Parathyroid adenoma (tissue), 2 donors: Measurements from ENCODE around the gene TXN2.

Experiments used
- H2AFZ ChIP-seq: fragments of 300-600 bp; sonication (generic); one replicate; pipeline ENCODE4 v1.7.0; 2017; ENCODE audit warnings: antibody characterized with exemption, mild to moderate bottlenecking
- H3K27ac ChIP-seq: fragments of 300-600 bp; sonication (generic); one replicate; pipeline ENCODE4 v1.7.0; 2017
- H3K27me3 ChIP-seq: fragments of 300-600 bp; sonication (generic); one replicate; pipeline ENCODE4 v1.7.0; 2017; ENCODE audit warnings: low read length; ENCODE audit not compliant: control insufficient read depth, insufficient read depth
- H3K36me3 ChIP-seq: fragments of 300-600 bp; sonication (generic); one replicate; pipeline ENCODE4 v1.7.0; 2017; ENCODE audit warnings: low read length; ENCODE audit not compliant: control insufficient read depth, insufficient read depth
- H3K4me1 ChIP-seq: fragments of 300-600 bp; sonication (generic); one replicate; pipeline ENCODE4 v1.7.0; 2017; ENCODE audit warnings: control low read depth
- H3K4me2 ChIP-seq: fragments of 300-600 bp; sonication (generic); one replicate; pipeline ENCODE4 v1.7.0; 2017; ENCODE audit warnings: low read length
- H3K4me3 ChIP-seq: fragments of 300-600 bp; sonication (generic); one replicate; pipeline ENCODE4 v1.7.0; 2017; ENCODE audit warnings: low read depth, low read length
- H3K79me2 ChIP-seq: fragments of 300-600 bp; sonication (generic); one replicate; pipeline ENCODE4 v1.7.0; 2017; ENCODE audit warnings: control low read depth
- H3K9ac ChIP-seq: fragments of 300-600 bp; sonication (generic); one replicate; pipeline ENCODE4 v1.7.0; 2017; ENCODE audit warnings: mild to moderate bottlenecking
- H3K9me3 ChIP-seq: fragments of 300-600 bp; sonication (generic); one replicate; pipeline ENCODE4 v1.7.0; 2017; ENCODE audit warnings: low read length; ENCODE audit not compliant: control insufficient read depth
- TF ChIP-seq, protein P1 (sequence below): fragments of 300-600 bp; sonication (generic); IDR thresholded peaks from one replicate; pipeline ENCODE4 v1.7.0; 2017; ENCODE audit warnings: antibody characterized with exemption, mild to moderate bottlenecking
- donor health status: primary hyperparathyroidism.

Gene TXN2

DNA sequence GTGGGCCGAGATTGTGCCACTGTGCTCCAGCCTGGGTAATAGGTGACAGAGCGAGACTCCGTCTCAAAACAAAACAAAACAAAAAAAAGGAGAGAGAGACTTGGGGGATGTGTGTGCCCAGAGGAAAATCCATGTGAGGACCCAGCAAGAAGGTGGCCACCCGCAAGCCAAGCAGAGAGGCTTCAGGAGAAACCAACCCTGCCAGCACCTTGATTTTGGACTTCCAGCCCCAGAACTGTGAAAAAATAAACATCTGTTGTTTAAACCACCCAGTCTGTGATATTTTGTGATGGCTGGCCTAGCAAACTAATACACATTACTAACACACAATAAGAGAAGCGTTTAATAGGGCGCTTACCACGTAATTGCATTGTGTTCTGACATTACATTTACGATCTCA lies 21.2 kb downstream of the TXN2 start:
- Histone ChIP-seq H3K4me2 (no peak overlapping the region), H3K36me3 (no peaks in the 10 kb centered on the region), H2AFZ (no peak overlapping the region), H3K9me3 (no peaks in the 10 kb centered on the region), H3K4me3 (no peak overlapping the region), H3K27ac (no peak overlapping the region), H3K27me3 (no peaks in the 10 kb centered on the region), H3K9ac (no peak overlapping the region), H3K79me2 (no peaks in the 10 kb centered on the region), H3K4me1 (peaks cover 3% of the 10 kb centered on the region)
- TF ChIP-seq, protein P1, sequence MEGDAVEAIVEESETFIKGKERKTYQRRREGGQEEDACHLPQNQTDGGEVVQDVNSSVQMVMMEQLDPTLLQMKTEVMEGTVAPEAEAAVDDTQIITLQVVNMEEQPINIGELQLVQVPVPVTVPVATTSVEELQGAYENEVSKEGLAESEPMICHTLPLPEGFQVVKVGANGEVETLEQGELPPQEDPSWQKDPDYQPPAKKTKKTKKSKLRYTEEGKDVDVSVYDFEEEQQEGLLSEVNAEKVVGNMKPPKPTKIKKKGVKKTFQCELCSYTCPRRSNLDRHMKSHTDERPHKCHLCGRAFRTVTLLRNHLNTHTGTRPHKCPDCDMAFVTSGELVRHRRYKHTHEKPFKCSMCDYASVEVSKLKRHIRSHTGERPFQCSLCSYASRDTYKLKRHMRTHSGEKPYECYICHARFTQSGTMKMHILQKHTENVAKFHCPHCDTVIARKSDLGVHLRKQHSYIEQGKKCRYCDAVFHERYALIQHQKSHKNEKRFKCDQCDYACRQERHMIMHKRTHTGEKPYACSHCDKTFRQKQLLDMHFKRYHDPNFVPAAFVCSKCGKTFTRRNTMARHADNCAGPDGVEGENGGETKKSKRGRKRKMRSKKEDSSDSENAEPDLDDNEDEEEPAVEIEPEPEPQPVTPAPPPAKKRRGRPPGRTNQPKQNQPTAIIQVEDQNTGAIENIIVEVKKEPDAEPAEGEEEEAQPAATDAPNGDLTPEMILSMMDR = no peak

DNA sequence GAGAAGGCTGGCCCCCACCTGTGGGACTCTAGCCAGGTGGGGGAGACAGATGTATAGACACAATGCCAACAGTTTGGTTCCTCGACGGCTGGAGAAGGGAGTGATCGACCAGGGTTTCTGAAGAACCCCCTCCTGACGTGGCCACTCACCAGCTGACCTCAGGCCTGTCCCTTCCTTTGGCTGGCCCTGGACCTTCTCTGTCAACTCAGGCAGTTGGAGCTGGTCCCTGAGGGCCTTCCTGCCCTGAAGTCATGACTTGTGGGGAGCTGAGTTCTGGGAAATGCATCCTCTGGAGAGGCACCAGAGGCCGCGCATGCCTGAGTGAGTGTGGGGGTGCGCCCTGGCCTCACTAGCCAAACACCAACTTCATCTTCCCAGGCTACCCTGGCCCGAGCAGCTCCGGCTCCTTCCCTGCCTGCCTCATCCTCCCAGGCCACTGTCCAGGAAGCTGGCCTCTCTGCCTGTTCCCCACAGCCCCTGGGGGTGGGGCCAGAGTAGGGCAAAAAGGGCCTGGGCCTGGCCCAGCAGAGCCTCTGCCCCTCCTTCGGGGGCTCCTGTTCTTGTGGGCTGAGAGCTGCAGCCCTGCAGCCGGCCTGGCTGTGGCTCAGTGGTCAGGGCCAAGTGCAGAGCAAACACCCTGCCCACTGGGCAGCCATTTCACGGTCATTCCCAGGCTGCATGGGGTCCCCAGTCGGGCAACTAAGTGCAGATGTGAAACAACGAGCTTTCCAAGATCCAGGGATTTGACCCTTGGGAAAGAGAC lies 23.6 kb downstream of the TXN2 start:
- H3K9ac ChIP-seq = no peak overlapping the region
- H3K27me3 ChIP-seq = no peaks in the 10 kb centered on the region
- no peaks in the 10 kb centered on the region for H3K9me3 ChIP-seq
- H3K36me3 ChIP-seq = no peaks in the 10 kb centered on the region
- no peaks in the 10 kb centered on the region for H3K79me2 ChIP-seq
- peak overlapping the region; percentile 61 for H3K27ac ChIP-seq
- TF ChIP-seq, protein P1 = no peak
- H3K4me1 ChIP-seq = peaks cover 3% of the 10 kb centered on the region
- no peak overlapping the region for H2AFZ ChIP-seq
- H3K4me3 ChIP-seq = no peak overlapping the region
- no peak overlapping the region for H3K4me2 ChIP-seq

DNA sequence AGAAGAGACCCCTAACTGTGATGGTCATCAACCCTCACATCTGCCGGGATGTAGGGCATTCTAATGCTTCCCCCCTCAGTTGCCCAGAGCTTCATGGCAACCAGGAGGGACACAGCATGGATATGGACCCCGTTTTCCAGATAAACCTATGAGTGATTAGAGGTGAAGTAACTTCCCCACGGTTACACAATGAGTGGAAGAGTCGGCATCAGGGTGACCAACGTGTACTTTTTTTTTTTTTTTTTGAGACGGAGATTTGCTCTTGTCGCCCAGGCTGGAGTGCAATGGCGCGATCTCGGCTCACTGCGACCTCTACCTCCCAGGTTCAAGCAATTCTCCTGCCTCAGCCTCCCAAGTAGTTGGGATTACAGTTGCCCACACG lies 25.0 kb downstream of the TXN2 start:
- peak overlapping the region; percentile 81 for H3K27ac ChIP-seq
- H2AFZ ChIP-seq = no peak overlapping the region
- no peak overlapping the region for H3K4me3 ChIP-seq
- TF ChIP-seq, protein P1 = no peak
- peaks cover 7% of the 10 kb centered on the region for H3K4me1 ChIP-seq
- no peak overlapping the region for H3K9ac ChIP-seq
- no peaks in the 10 kb centered on the region for H3K79me2 ChIP-seq
- H3K9me3 ChIP-seq = no peaks in the 10 kb centered on the region
- H3K4me2 ChIP-seq = no peak overlapping the region
- H3K27me3 ChIP-seq = no peaks in the 10 kb centered on the region
- no peaks in the 10 kb centered on the region for H3K36me3 ChIP-seq

DNA sequence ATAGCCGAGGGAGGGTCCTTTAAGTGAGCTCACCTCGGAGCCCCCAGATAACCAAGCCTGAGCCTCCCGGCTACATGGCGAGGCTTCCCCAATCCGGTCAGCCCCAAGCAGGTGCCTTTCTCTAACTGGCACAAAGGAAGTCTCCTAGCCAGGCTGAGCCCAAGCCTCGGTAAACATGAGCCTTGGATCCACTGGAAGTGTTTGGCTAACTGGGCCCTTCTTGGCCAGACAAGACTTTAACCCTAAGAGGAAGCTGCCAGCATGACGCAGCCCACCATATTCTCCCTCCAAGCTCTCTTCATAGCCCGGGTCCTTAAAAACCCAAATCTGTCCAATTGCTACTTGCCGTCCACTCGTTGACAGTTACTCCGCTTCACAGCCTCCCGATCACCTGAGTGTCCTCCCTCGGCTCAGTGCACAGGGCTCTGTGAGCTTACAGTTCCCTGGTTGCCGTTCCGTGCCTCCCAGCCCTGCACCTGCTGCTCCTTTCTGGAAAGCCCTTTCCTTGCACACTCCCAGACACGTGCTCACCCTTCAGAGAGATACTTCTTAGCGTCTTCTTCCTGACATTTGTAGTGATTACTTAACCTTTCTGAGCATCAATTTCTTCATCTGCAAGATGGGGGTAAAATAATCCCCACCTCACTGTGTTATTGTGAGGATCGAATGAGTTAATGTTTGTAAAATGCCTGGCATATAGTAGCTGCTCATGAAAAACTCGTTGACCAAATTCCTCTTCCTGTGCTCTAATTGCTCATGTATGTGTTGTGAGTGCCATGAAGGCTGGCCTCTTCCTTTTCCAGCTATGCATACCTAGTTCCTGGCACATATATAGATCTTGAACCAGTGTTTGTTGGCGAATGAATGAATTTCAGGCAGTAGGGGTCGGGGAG lies 25.6 kb downstream of the TXN2 start:
- no peaks in the 10 kb centered on the region for H3K36me3 ChIP-seq
- no peaks in the 10 kb centered on the region for H3K9me3 ChIP-seq
- H2AFZ ChIP-seq = peak overlapping the region; percentile 77
- TF ChIP-seq, protein P1 = no peak
- H3K79me2 ChIP-seq = no peaks in the 10 kb centered on the region
- peaks cover 7% of the 10 kb centered on the region for H3K4me1 ChIP-seq
- no peak overlapping the region for H3K9ac ChIP-seq
- no peaks in the 10 kb centered on the region for H3K27me3 ChIP-seq
- H3K4me2 ChIP-seq = peak overlapping the region; percentile 75
- peak overlapping the region; percentile 81 for H3K27ac ChIP-seq
- H3K4me3 ChIP-seq = peak overlapping the region; percentile 59
